HL-60/S4 treated with retinoic acid at 250 ng/mL for 4 days and 3 days (cell line): Measurements from ENCODE around the gene DUXB.

ENCODE experiments used
- in situ Hi-C: fragments of 300-500 bp; cut with MboI; formaldehyde crosslinking; loops from 2 replicates; pipeline ENCODE4 v1.7.0; 2022; ENCODE audit warnings: low sequenced_read_pairs

DUXB gene, protein sequence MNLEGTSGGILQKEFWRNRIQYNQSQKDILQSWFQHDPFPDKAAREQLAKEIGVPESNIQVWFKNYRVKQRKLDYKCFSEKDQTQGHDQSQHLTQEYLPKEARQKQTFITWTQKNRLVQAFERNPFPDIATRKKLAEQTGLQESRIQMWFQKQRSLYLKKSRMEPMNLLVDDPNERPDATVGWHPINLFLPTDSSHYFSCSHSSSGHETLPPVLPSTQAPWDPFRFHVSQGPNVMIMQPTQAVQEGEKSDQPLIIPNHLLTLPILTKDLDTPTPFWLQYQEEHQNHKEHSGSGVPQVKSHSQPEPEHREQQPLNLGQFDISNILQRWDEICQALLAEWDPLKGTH

DNA sequence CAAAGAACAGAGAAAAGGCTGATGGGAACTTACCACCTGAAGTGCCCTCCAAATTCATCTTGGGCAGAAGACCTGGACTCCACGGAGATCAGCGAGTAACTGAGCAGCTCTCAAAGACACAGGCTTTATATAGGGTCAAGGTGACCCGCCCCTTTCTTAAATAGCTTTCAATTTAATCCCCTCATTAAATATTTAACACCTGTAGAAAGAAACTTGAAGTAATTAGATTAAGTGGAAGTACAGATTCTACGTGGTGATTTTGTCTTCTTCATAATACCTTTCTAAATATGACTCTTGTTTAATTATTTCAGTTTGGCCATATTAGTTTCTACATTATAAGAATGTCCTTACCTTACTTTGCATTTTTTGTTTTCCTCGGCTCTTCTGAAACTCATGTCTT, at the start of gene DUXB:
Gene DUXB (minus strand): TSS at position 101 of the 400 bp plus-strand sequence. CDS start 43 bp downstream, at position 58.
- in situ Hi-C loops: no loop called here

DNA sequence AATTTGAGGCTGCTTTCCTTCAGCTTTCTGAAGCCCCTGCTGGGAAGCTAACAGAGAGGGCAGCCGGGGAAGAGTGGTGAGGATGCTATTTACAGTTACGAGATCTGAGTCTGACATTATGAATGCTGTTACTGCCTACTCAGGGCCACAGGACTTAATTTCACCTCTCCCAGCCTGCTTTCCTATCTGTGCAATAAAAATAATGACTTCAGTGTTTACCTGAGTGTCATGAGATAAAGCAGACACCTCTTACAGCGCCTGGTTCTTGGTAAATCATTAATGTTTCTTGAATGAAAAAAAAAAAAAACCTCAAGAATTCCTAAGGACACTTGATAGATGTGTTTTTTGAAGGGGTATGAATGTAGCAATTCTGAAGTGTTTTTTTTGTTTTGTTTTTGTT, 49.3 kb upstream of the DUXB start:
- in situ Hi-C loops: no loop called here

DNA sequence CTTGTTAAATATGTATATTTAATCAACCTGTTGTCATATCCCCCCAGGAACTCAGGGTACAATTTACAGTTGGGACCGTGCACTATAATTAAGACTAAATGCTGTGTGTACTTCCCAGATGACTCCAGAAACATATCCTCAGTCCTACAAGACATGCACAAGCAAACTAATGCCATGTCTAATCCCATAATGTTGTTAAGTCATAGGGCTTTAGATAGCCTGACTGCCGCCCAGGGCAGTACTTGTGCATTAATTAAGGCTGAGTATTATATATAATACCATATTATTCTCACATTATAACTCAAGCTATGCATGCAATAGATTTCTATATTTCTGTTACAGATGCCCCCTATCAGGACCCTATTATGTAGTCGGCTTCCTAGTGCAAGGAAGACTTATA, 45.1 kb upstream of the DUXB start:
- in situ Hi-C loops: no loop called here

DNA sequence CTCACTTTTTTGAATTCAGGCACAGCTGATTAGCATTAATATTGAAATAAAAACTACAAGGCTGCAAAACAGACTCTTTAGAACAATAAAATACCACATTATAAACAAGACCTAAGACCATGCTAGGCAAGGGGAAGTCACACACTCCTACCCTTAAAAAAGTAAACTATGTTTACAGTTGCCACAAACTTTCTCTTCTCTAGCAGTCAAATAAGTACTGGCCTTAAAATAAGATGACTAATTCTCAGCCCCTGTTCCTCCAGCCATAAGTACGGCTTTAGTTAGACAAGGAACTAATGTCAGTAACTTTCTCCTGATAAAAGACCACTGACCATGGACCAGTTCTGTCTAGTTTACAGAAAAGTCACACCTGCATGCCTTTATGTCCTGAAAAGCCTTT, 44.6 kb upstream of the DUXB start:
- in situ Hi-C loops: no loop called here

DNA sequence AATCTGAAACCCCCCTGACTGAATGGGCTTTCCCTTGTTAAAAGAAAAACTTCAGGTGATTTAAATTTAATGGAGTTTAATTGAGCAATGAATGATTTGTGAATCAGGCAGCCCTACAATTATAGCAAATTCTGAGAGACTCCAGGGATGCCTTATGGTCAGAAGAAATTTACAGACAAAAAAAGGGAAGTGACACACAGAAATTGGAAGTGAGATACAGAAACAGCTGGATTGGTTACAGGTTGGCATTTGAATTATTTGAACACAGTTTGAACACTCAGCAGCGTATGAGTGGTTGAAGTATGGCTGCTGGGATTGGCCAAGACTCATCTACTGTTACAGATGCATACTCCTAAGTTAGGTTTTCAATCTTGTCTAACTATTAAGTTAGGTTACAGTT, 44.0 kb upstream of the DUXB start:
- in situ Hi-C loops: no loop called here

DNA sequence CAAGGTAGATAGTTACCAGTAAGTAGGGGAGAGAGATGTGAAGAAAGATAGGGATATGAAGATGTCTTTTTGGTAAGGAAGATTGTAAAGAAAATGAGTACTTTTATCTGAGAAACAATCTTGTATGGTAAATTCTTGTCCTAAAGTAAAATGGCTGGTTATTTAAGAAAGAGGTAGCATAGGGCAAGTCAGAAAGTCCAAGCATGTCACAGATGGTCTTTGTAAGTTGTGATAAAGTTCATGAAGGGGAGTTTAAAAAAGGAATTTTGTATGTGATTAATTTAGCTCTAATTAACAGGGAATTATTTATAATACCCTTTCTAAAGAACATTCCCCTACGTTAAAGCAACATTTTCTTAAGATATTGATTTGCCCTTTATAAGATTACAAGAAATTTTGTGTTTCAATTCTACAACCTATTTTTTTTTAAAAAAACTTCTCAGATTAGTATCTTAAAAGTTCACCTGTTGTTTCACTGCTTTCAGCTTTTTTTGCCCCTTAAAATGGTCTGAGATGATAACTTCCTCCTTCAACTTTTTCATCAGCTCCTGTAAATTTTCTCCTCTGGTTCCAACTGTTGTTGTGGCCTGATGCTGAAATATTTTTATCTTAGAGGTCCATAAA, 41.3 kb upstream of the DUXB start:
- in situ Hi-C loops: no loop called here

DNA sequence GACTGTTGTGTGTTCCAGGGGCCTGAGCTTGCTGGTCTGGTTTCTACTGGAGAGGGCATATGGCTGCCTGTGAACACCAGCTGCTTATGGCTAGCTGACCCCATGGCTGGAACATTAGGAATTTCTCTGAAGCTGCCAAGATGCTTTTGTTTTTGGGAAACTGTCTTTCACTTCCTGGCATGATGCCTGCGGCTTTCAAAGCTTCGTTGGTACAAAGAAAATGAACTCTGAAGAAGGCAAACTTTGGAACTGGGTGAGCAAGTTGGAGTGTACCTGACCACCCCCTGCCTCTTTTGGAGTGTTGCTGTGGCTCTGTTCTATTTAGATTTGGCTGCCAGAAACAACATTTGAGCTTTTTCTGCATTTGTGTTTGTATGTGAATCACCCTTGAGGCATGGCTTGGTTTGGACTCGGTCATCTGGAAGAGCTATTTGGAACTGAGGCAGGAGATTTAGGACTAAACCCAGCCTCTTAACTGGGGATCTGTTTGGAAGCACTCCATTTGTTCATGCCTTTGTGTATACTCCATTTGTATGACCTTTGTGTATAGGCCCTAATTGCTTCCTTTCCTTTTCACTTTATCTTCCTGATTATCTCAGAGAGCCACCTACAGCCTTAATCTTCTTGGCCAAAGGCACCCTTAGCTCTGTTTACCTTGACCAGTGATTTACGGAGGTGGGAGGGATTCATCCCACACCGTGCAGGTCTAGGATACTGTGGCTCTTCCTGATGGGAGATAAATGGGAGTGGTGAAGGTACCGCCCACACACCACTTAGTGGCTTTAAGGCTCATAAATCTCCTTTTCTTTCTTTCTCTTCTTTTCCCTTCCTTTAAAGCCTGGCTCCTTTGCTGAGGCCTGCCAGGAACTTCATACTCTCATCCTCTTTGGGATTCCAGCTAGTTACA, 32.3 kb upstream of the DUXB start:
- in situ Hi-C loops: no loop called here

DNA sequence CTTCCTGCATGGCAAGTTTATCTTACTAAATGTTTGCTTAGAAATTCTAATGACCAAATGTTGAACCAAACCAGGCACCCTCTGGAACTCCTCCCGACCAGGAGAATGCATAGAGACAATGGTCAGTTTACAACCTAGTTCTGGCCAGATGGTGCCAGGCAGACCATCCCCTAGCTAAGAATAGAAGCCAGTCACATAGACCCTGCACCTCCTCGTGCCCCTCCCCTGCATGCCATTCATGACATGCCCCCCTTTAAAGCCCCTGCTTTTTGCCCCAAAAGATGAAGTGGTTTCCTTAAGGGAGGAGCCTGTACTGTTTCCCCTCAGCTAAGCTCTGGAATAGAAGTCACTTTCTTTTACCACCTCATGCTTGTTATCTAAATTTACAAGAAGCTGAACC, 31.6 kb upstream of the DUXB start:
- in situ Hi-C loops: no loop called here

DNA sequence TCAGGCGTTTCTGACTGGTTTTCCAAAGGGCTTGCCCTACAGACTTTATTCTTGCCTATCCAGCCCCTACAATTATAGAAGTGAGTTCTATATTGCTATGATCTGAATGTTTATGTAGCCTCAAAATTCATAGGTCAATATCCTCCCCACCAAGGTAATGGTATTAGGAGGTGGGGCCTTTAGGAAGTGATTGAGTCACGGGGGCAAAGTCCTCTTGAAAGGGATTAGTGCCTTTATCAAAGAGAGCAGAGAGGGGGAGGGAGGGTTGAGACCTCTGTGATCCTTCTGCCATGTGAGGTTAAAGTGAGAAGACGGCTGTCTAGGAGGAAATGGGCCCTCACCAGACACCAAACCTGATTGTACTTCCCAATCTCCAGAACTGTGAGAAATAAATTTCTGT, 26.0 kb upstream of the DUXB start:
- in situ Hi-C loops: no loop called here

DNA sequence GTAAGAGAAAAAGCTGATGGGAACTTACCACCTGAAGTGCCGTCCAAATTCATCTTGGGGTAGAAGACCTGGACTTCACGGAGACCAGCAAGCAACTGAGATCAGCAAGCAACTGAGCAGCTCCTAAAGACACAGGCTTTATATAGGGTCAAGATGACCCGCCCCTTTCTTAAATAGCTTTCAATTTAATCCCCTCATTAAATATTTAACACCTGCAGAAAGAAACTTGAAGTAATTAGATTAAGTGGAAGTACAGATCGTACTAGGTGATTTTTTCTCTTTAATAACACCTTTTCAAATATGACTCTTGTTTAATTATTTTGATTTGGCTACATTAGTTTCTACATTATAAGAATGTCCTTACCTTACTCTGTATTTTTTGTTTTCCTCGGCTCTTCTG, 25.1 kb upstream of the DUXB start, which contains the start of gene CPHXL:
Gene CPHXL (minus strand): TSS at position 101 of the 400 bp plus-strand sequence. CDS start 48 bp downstream, at position 53.
- in situ Hi-C loops: no loop called here

DNA sequence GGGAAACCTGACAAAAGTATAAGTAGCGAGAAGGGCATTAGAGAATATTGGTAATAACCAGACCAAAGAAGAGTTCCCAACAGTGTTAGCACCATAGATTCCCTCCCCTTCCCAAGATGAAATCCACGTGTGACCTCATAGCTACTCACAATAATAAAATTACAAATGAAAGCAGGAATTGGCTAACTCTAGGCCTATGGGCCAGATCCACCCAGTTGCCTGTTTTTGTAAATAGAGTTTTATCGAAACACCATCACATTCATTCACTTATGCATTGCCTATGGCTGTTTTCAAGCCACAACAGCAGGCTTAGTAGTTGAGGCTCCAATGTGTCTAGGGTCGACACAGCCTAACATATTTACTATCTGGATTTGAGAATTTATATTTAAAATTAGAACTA, 17.2 kb upstream of the DUXB start:
- in situ Hi-C loops: no loop called here

DNA sequence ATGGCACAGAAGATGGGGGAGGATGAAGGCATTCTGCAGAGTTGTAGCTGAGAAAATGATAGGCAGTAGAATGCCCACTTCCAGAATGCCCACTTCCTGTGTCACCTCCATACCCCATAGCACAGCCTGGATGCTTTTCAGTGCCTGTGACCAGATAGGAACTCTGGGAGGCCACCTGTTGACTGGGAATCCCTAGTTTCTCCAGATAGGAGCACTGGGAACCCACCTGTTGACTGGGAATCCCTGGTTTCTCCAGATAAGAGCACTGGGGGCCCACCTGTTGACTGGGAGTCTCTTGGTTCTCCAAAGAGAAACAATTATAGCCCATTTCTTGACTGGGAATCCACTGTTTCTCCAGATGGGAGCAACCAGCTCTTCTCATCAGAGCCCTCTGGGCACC, 13.4 kb upstream of the DUXB start:
- in situ Hi-C loops: no loop called here

DNA sequence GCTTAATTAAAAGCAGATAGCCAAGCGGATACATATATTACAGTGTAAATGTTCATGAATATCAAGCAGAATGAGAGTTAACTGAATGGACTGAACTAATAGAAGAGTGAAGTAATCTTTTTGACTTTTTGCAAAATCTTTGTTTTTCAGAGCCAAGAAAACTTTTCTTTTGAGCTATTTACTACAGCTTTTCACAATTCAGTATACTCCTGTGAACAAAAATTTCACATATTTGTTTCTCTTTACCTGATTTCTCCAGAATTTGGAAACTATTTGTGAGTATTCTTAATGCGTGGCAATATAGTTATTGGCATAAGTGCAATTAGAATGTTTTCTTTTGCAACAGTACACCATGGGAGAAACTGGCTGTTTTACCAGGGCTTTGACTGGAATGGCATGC, 9.1 kb upstream of the DUXB start:
- in situ Hi-C loops: no loop called here

DNA sequence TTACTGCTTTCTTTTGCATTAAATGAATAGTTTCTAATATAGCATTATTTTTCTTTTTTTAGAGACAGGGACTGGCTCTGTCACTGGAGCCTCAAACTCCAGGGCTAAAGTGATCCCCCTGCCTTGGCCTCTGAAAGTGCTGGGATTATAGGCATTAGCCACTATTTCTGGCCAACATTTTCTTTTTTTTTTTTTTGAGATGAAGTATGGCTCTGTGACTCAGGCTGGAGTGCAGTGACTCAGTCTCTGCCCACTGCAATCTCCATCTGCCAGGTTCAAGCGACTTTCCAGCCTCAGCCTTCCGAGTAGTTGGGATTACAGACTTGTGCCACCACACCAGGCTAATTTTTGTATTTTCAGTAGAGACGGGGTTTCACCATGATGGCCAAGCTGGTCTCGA, 2.0 kb upstream of the DUXB start:
- in situ Hi-C loops: no loop called here

DNA sequence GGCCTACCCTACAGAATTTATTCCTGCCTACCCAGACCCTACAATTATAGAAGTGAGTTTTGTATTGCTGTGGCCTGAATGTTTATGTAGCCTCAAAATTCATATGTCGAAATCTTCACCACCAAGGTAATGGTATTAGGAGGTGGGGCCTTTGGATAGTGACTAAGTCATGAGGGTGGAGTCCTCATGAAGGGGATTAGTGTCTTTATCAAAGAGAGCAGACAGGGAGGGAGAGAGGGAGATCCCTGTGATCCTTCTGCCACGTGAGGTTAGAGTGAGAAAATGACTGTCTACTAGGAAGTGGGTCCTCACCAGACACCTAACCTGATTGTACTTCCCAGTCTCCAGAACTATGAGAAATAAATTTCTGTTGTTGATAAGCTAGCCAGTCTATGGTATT, 981 bp upstream of the DUXB start:
- in situ Hi-C loops: no loop called here

DNA sequence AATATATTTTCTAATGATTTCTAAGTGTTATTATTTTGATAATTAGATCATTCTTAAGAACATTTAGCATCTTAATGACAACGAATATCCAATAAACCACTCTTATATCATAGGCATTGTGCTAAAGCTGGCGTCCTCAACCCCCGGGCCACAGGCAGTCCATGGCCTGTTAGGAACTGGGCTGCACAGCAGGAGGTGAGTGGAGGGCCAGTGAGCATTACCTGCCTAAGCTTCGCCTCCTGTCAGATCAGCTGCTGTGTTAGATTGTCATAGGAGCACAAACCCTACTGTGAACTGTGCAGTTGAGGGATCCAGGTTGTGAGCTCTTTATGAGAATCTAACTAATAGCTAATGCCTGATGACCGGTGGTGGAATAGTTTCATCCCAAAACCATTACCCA, 3.7 kb downstream of the DUXB start:
- in situ Hi-C loops: no loop called here

DNA sequence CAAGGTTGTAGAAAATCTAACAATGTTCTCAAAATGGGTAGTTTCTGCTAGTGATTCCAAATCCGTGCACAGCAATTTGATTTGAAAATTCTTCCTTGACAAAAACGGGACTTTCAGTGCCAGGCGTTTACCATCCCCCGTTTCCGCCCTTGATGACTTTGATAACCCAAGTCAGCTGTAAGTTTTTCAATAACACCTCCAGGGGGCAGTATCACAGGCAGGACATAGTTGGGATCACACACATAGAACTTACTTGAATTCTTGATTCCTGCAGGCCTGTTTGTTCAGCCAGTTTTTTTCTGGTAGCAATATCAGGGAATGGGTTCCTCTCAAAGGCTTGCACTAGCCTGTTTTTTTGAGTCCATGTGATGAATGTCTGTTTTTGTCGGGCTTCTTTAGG, 5.6 kb downstream of the DUXB start:
- in situ Hi-C loops: no loop called here

DNA sequence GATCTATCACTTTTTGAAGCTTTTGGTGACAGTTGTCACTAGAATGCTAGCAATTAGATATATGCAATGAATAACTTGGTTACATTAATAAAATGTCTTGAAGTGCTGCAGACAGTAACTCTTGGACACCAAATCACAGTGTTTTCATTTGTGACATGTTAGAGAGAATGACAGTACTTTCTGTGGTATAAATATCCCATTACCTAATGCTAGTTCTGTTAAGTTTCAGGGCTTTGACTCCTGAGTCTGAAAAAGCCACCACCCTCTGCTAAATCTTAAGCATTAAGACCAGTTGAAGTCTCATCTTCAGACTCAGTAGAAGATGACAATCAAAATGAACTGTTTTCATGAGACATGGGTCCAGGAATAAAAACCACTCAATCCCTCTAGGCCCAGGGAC, 13.9 kb downstream of the DUXB start:
- in situ Hi-C loops: no loop called here

DNA sequence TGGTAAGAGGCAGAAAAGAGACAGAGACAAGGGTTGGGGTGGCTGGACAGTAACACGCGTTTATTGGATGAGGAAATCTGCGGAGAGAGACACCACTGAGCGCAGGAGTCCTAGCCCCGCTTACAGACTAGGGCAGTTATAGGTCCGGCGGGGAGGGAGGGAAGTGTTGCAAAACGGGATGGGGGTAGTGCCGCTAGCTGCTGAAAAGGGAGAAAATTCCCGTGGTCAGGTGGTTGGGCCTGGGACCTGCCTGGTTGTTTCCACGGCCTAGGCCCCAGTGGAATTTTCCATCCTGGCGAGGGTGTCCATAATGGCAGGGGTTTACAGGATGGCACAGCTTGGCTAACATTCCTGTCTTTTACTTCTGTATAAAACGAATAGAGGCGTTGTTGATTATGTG, 19.0 kb downstream of the DUXB start:
- in situ Hi-C loops: no loop called here

DNA sequence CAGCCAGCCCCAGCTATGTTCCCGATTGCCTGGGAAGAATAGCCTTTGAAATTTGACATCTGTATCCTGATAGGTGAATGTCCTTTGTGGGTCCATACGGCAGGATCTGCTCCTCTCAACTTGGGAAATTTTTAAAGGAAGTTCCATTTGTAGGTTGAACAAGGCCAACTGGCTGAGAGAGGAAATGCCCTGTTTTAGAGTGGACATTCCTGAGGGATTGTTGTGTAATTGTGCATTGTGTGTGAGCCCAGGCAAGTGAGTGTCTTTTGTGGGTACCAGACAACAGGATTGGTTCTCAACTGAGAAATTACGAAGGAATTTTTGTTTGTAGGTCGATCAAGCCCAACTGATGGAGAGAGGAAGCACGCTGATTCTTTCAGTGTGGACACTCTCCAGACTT, 21.9 kb downstream of the DUXB start:
- in situ Hi-C loops: no loop called here

DNA sequence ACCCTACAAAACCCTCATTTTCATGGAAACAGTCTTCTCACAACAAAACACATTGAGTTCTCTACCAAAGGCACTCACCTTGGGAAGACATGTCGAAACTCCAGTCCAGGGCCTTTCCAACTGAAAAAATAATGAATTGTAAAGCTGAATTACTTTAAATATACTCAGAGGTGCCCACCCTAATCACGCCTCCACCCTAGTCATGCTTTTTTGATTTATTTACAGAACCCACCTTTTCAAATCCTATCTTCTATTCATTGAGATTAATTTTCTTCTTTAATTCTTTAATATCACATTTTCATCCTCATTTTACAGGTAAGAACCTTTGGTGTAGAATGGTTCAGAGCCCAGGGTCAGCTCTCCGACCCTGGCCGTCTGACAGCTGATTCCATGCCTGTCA, 24.4 kb downstream of the DUXB start, which contains the start of gene CPHXL2:
Gene CPHXL2 (minus strand): TSS at position 101 of the 400 bp plus-strand sequence. CDS start 10 bp downstream, at position 91.
- in situ Hi-C loops: no loop called here

DNA sequence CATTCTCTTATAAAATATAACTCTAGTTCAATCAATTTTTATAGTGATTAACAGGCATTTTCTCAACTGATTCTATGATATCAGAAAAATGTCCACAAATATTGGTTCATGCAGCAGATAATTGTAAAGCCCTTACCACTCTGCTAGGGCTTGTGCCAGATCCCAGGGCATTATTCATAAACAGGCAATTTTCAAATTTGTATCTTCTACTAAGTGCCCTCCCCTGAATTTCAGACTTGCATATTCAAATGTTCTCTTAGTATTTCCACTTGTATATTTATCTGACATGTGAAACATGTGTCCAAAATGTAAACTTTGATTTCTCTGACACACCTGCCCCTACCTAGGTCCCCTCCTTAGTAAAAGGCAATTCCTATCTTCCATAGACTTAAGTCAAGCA, 33.8 kb downstream of the DUXB start:
- in situ Hi-C loops: no loop called here
